Lower leg skin (tissue), 4 donors: ENCODE data around the gene MXRA7. TPM values are rescaled to one million over a fixed set of nuclear protein-coding genes. Genes with fewer than 3 reads are reported as not detected.

Experiments used
- DNase-seq, 2 donors: peaks; one replicate each; pipeline ENCODE4 v3.0.0-alpha.2; 2019; ENCODE audit warnings: low spot score in 2 of 2
- H3K4me3 ChIP-seq: fragments of 200-600 bp; sonication (generic); 2 replicates; pipeline ENCODE4 v1.5.1; 2017; ENCODE audit warnings: mild to moderate bottlenecking, low read depth; ENCODE audit not compliant: poor library complexity, severe bottlenecking
- POLR2A ChIP-seq, 2 donors: fragments of 450-650 bp; IDR thresholded peaks; one replicate each; pipeline ENCODE4 v1.6.1; 2016 to 2017; ENCODE audit warnings: antibody characterized with exemption in 2 of 2, mild to moderate bottlenecking in 1 of 2, moderate library complexity in 1 of 2
- WGBS, 2 donors: methylation state at CpG; one replicate each; pipeline ENCODE4 v1.1.5; 2018; 5-methylcytosine and 5-hydroxymethylcytosine counted together
- intact Hi-C: fragments of 100-400 bp; cut with DNase I; formaldehyde crosslinking; loops from one replicate; pipeline ENCODE4 v1.15.0; 2023; ENCODE audit warnings: low total_unique reads
- microRNA counts, 2 donors: library from miRNA; unstranded; fragments of <30 nt; microRNA quantifications; one replicate each; lab custom pipeline; 2016
- microRNA-seq, 2 donors: library from miRNA; unstranded; fragments of <30 nt; microRNA quantifications; one replicate each; pipeline ENCODE4, GENCODE V29; 2016; ENCODE audit warnings: borderline replicate concordance in 2 of 2, borderline number of aligned reads in 1 of 2
- total RNA-seq, 4 donors: library from RNA; depleted of rRNA; stranded (reverse); fragments of >200 nt; gene quantifications; one replicate each; pipeline ENCODE4 v1.1.0, GENCODE V29; 2016
- TF ChIP-seq, protein P1 (sequence below), 3 donors: fragments of 450-650 bp; IDR thresholded peaks; one replicate each; pipeline ENCODE4 v1.5.1; 2016; ENCODE audit warnings: antibody characterized with exemption in 3 of 3, mild to moderate bottlenecking in 3 of 3, moderate library complexity in 2 of 3

The MXRA7 gene
- total RNA-seq, 4 donors from 2014 or later = 31.6 to 97.4 (median 47.1) TPM

DNA sequence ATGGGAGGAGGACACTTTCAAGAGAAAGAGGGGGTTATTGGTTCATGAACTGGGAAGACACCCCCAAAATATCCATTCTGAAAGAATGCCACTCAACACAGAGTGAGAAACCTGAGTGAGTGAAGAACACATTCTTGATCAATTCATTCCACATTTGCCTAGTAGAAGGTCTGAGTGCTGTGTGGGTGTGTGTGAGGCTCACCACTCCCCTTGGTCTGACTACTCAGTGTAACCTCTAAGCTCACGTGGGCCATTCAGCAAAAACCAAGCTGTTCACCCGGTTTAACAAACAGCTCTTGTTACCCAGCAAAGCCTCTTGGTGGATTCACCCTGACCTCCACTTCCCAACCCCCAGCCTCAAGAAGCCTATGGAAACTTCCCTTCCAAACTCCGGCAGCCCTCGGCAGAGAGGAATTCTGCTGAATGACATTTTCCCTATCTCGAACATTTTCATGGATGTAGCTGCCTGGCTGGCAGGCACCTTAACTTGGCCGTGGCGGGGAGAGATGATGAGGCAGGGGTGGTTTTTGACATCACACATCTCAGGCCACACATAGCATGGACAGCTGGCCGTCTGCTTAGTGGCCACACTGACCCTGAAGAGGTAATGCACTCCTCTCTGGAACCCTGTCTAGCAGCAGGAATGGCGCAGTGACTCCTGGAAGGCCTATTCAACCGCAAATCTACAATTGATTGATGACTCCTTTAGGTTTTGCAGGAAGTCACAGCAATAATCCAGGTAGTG lies 78.8 kb downstream of the MXRA7 start:
- intact Hi-C loops = no loop called here
- 69 to 70% methylated on average over 10 of the region's 10 CpGs for WGBS, 2 donors
- no peak overlapping the region for H3K4me3 ChIP-seq
- TF ChIP-seq, protein P1, sequence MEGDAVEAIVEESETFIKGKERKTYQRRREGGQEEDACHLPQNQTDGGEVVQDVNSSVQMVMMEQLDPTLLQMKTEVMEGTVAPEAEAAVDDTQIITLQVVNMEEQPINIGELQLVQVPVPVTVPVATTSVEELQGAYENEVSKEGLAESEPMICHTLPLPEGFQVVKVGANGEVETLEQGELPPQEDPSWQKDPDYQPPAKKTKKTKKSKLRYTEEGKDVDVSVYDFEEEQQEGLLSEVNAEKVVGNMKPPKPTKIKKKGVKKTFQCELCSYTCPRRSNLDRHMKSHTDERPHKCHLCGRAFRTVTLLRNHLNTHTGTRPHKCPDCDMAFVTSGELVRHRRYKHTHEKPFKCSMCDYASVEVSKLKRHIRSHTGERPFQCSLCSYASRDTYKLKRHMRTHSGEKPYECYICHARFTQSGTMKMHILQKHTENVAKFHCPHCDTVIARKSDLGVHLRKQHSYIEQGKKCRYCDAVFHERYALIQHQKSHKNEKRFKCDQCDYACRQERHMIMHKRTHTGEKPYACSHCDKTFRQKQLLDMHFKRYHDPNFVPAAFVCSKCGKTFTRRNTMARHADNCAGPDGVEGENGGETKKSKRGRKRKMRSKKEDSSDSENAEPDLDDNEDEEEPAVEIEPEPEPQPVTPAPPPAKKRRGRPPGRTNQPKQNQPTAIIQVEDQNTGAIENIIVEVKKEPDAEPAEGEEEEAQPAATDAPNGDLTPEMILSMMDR (IDR thresholded peaks at IDR 0.05) = no peak
- no peak for TF ChIP-seq POLR2A (IDR thresholded peaks at IDR 0.05)
- DNase-seq = peak in 1 of 2 donors; percentile 62

DNA sequence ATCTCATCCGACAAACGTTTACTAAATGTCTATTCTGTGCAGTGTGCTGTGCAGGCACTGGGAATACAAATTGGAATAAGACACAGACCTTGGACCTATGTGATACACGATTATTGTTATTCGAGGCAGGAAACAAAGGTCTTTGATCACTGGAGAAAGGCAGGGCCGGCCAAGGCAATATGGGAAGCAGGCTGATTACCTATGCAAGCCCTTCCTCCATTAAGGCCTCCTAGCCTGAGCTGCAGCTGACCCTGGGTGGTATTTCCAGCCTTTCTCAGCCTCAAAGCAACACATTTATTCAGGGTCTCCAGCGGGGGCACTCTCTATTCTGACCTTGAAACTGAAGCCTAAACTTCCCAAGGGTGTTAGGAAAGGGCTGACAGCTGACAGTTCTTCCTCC lies 80.6 kb downstream of the MXRA7 start:
- DNase-seq = peak in 1 of 2 donors; percentile 62
- WGBS, 2 donors = 82 to 83% methylated on average over 6 of the region's 6 CpGs
- H3K4me3 ChIP-seq = no peak overlapping the region
- no peak for TF ChIP-seq POLR2A (IDR thresholded peaks at IDR 0.05)
- TF ChIP-seq, protein P1 (IDR thresholded peaks at IDR 0.05) = no peak
- intact Hi-C loops = no loop called here

MicroRNAs within 50 kb of the gene (microRNA counts, 767-probe panel; counts per million panel counts)
- 0 to 358 counts per million in 2 donors for microRNA hsa-miR-636 (lab: Ali Mortazavi, UCI)

Small RNA genes lying within 50 kb of the gene (microRNA-seq; reads per million reads assigned to microRNA genes)
- gene MIR636 = 0 to 0.68 reads per million in 2 donors

Other genes starting within 250 kb of the MXRA7 start
- not detected for gene AANAT, start 243.4 kb downstream of the MXRA7 start, total RNA-seq
- gene RHBDF2, start 209.5 kb downstream of the MXRA7 start, total RNA-seq = 10 to 100 TPM; 53.7 to 76.1 (median 62.6) TPM
- 10 to 100 TPM in 3 of 4 donors, 1 to 10 TPM in 1; 9.7 to 14.4 (median 10.7) TPM for gene CYGB, start 173.3 kb downstream of the MXRA7 start, total RNA-seq
- gene PRCD, start 170.9 kb downstream of the MXRA7 start, total RNA-seq = 1 to 10 TPM in 3 of 4 donors, under 1 TPM in 1; 0.42 to 7.5 (median 4.0) TPM
- gene ST6GALNAC2, start 125.1 kb downstream of the MXRA7 start, total RNA-seq = 100 to 1,000 TPM in 1 of 4 donors, 10 to 100 TPM in 3; 64.8 to 101 (median 76.5) TPM
- gene ST6GALNAC1, start 67.2 kb downstream of the MXRA7 start, total RNA-seq = 1 to 10 TPM in 2 of 4 donors, not detected in 2; 2.4 to 5.6 TPM
- 10 to 100 TPM; 16.1 to 28.8 (median 21.0) TPM for gene JMJD6, start 15.6 kb upstream of the MXRA7 start, total RNA-seq
- 10 to 100 TPM; 27.4 to 40.9 (median 33.7) TPM for gene METTL23, start 15.9 kb upstream of the MXRA7 start, total RNA-seq
- gene SRSF2, start 26.4 kb upstream of the MXRA7 start, total RNA-seq = 100 to 1,000 TPM; 179 to 260 (median 189) TPM
- 10 to 100 TPM; 33.4 to 38.4 (median 33.8) TPM for gene MFSD11, start 27.2 kb upstream of the MXRA7 start, total RNA-seq
- under 1 TPM in 2 of 4 donors, not detected in 2; 0.19 to 0.47 TPM for gene MGAT5B, start 157.4 kb upstream of the MXRA7 start, total RNA-seq